ENCODE data around the gene MGAT4C. TPM values are rescaled to one million over a fixed set of nuclear protein-coding genes. Genes with fewer than 3 reads are reported as not detected.

Gene MGAT4C
- total RNA-seq, 1 donor from 2014 or later, result not detected

DNA sequence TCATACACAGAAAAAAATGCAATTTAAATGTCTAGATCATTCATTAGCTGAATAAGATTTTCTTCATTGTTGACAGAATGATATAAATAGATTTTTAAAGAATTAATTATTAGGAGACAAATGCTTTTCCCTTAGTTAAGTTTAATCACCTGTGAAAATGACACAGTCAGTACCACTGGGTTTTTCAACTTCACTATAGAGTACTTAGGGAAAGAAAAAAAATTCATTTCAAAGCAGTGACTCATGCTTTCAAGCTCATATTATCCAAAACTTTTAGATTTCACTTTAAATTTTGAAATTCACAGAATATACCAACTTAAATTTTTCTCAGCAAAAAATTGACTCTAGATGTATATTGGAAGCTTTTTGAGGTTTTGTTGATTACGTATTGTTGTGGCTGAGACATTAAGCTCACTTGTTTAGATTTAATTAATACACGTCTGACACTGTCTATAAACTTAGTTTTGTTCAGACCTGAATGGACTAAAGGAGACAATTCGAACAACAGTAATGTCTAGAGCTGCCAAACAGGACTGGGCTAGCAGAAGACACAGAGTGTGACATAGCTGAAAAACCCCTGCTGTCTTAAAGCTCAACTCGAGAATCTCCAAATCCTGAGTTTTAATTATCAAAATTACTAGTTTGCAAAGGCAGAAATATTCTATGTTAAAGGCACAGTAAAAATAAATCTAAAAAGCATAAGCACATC lies 1.6 kb downstream of the MGAT4C start:
- Histone ChIP-seq H3F3A (ENCODE audit: low read depth) (no peaks in the 10 kb centered on the region), H3K9me3 (ENCODE audit: low read depth) (no peaks in the 10 kb centered on the region), H3K4me1 (peaks cover 16% of the 10 kb centered on the region), H3K4me2 (no peak overlapping the region), H3K9ac (no peak overlapping the region), H4K20me1 (ENCODE audit: low read depth) (no peaks in the 10 kb centered on the region), H3K27me3 (no peaks in the 10 kb centered on the region), H2AFZ (replicated peaks) (no peak overlapping the region), H3K27ac (no peak overlapping the region), H3K36me3 (no peaks in the 10 kb centered on the region), H3K79me2 (ENCODE audit: low read depth) (no peaks in the 10 kb centered on the region), H3K4me3 (no peak overlapping the region)
- DNase-seq (ENCODE audit: low spot score), result no peak
- Mint-ChIP-seq H3K36me3 (no peaks in the 10 kb centered on the region), H3K4me3 (no peak overlapping the region), H3K27ac (no peak overlapping the region), H3K27me3 (ENCODE audit: insufficient read depth, low read depth) (no peaks in the 10 kb centered on the region), H3K4me1 (peaks cover 21% of the 10 kb centered on the region), H3K9me3 (no peaks in the 10 kb centered on the region)
- no peak for TF ChIP-seq EZH2 (IDR thresholded peaks at IDR 0.05)
- TF ChIP-seq, protein P1, sequence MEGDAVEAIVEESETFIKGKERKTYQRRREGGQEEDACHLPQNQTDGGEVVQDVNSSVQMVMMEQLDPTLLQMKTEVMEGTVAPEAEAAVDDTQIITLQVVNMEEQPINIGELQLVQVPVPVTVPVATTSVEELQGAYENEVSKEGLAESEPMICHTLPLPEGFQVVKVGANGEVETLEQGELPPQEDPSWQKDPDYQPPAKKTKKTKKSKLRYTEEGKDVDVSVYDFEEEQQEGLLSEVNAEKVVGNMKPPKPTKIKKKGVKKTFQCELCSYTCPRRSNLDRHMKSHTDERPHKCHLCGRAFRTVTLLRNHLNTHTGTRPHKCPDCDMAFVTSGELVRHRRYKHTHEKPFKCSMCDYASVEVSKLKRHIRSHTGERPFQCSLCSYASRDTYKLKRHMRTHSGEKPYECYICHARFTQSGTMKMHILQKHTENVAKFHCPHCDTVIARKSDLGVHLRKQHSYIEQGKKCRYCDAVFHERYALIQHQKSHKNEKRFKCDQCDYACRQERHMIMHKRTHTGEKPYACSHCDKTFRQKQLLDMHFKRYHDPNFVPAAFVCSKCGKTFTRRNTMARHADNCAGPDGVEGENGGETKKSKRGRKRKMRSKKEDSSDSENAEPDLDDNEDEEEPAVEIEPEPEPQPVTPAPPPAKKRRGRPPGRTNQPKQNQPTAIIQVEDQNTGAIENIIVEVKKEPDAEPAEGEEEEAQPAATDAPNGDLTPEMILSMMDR (IDR thresholded peaks at IDR 0.05), result no peak
- no peak for TF ChIP-seq EZH2phosphoT487 (IDR thresholded peaks at IDR 0.05)

DNA sequence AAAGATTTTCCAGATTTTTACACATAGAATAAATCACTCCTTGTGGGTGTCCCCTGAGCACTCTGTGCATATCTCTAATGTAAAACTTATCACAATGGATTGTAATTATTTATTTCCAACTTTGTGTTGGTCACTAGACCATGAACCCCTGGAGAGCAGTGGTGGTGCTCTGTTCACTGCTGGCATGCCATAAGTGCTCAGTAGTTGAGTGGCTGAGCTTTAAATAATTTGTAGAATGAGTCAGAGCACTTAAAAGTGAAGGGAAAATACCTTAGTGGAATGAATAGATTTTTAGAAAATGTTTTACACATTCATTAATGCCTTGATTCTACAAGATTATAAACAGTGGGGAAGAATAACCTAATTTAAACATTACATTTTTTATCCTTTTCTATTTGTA lies 6.3 kb downstream of the MGAT4C start:
- H3K27ac Mint-ChIP-seq, result no peak overlapping the region

DNA sequence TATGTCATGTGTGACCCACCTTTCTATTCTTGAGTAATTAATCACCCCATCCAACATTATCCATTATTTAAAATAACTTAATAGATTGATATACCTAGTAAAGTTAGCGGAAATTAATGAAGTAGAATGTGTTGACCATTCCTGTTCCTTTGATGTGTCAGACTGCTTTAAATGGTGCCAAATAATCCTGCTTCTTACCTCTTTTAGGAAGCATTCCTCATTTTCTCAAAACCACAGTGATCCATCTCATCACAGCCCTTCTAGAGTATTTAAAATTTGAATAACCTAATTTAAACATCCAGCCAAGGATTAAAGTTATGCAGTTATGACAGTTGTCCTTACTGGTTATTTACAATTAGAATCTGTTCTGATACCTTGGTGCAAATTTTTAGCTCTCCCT lies 6.9 kb downstream of the MGAT4C start:
- no peaks in the 10 kb centered on the region for H3K79me2 ChIP-seq (ENCODE audit: low read depth)
- no peaks in the 10 kb centered on the region for H3K27me3 ChIP-seq
- no peak overlapping the region for H2AFZ ChIP-seq (replicated peaks)
- H3K4me2 ChIP-seq, result no peak overlapping the region
- H3F3A ChIP-seq (ENCODE audit: low read depth), result no peaks in the 10 kb centered on the region
- H3K4me1 ChIP-seq, result no peaks in the 10 kb centered on the region
- H3K9me3 ChIP-seq (ENCODE audit: low read depth), result no peaks in the 10 kb centered on the region
- Mint-ChIP-seq H3K27me3 (ENCODE audit: insufficient read depth, low read depth) (peaks cover 2% of the 10 kb centered on the region), H3K4me3 (no peak overlapping the region), H3K4me1 (no peaks in the 10 kb centered on the region), H3K9me3 (no peaks in the 10 kb centered on the region), H3K36me3 (no peaks in the 10 kb centered on the region), H3K27ac (no peak overlapping the region)
- DNase-seq (ENCODE audit: low spot score), result no peak
- no peak overlapping the region for H3K9ac ChIP-seq
- H3K27ac ChIP-seq, result no peak overlapping the region
- no peak overlapping the region for H3K4me3 ChIP-seq
- no peak for TF ChIP-seq EZH2 (IDR thresholded peaks at IDR 0.05)
- TF ChIP-seq EZH2phosphoT487 (IDR thresholded peaks at IDR 0.05), result no peak
- TF ChIP-seq, protein P1 (IDR thresholded peaks at IDR 0.05), result no peak
- H3K36me3 ChIP-seq, result no peaks in the 10 kb centered on the region
- H4K20me1 ChIP-seq (ENCODE audit: low read depth), result no peaks in the 10 kb centered on the region

More for the DNA sequence above, 6.3 kb downstream of the MGAT4C start:
- Mint-ChIP-seq H3K4me1 (peaks cover 2% of the 10 kb centered on the region), H3K36me3 (no peaks in the 10 kb centered on the region), H3K4me3 (no peak overlapping the region), H3K27me3 (ENCODE audit: insufficient read depth, low read depth) (peaks cover 2% of the 10 kb centered on the region), H3K9me3 (no peaks in the 10 kb centered on the region)
- TF ChIP-seq EZH2phosphoT487 (IDR thresholded peaks at IDR 0.05), result no peak
- TF ChIP-seq, protein P1 (IDR thresholded peaks at IDR 0.05), result no peak
- no peak for TF ChIP-seq EZH2 (IDR thresholded peaks at IDR 0.05)
- no peak overlapping the region for H3K9ac ChIP-seq
- no peaks in the 10 kb centered on the region for H4K20me1 ChIP-seq (ENCODE audit: low read depth)
- H2AFZ ChIP-seq (replicated peaks), result no peak overlapping the region
- H3K79me2 ChIP-seq (ENCODE audit: low read depth), result no peaks in the 10 kb centered on the region
- DNase-seq (ENCODE audit: low spot score), result no peak
- H3K36me3 ChIP-seq, result no peaks in the 10 kb centered on the region
- no peak overlapping the region for H3K27ac ChIP-seq
- no peaks in the 10 kb centered on the region for H3K9me3 ChIP-seq (ENCODE audit: low read depth)
- H3K4me1 ChIP-seq, result no peaks in the 10 kb centered on the region
- H3F3A ChIP-seq (ENCODE audit: low read depth), result no peaks in the 10 kb centered on the region
- H3K27me3 ChIP-seq, result no peaks in the 10 kb centered on the region
- no peak overlapping the region for H3K4me2 ChIP-seq
- H3K4me3 ChIP-seq, result no peak overlapping the region
